Karpas-422 (cell line): Measurements from ENCODE around the gene TFR2. TPM values are rescaled to one million over a fixed set of nuclear protein-coding genes. Genes with fewer than 3 reads are reported as not detected.

ENCODE experiments used
- DNase-seq: peaks from one replicate; pipeline ENCODE4 v3.0.0-alpha.2; 2015
- H2AFZ ChIP-seq: fragments of 200-600 bp; sonication (generic); 2 replicates; pipeline ENCODE4 v1.6.1; 2014; ENCODE audit warnings: antibody characterized with exemption, low read length, mixed read lengths
- H3K27ac ChIP-seq: fragments of 200-600 bp; sonication (generic); 2 replicates; pipeline ENCODE4 v1.5.1; 2014; ENCODE audit warnings: mild to moderate bottlenecking, low read length, moderate library complexity
- H3K27me3 ChIP-seq: fragments of 200-600 bp; sonication (generic); 2 replicates; pipeline ENCODE4 v1.6.1; 2014; ENCODE audit warnings: low read length, mixed read lengths
- H3K36me3 ChIP-seq: fragments of 200-600 bp; sonication (generic); 2 replicates; pipeline ENCODE4 v1.6.1; 2014; ENCODE audit warnings: low read length, mixed read lengths; ENCODE audit not compliant: insufficient read depth
- H3K4me1 ChIP-seq: fragments of 200-600 bp; sonication (generic); 2 replicates; pipeline ENCODE4 v1.6.1; 2014; ENCODE audit warnings: mild to moderate bottlenecking, low read length, mixed read lengths
- H3K4me2 ChIP-seq: fragments of 200-600 bp; sonication (generic); 2 replicates; pipeline ENCODE4 v1.6.1; 2014; ENCODE audit warnings: low read length, low read depth, mild to moderate bottlenecking; ENCODE audit not compliant: poor library complexity, severe bottlenecking
- H3K4me3 ChIP-seq: fragments of 200-600 bp; sonication (generic); 2 replicates; pipeline ENCODE4 v1.5.1; 2014; ENCODE audit warnings: mild to moderate bottlenecking, antibody characterized with exemption, low read length, mixed read lengths
- H3K79me2 ChIP-seq: fragments of 200-600 bp; sonication (generic); 2 replicates; pipeline ENCODE4 v1.6.1; 2014; ENCODE audit warnings: mild to moderate bottlenecking, low read length, mixed read lengths
- H3K9ac ChIP-seq: fragments of 200-600 bp; sonication (generic); 2 replicates; pipeline ENCODE4 v1.6.0; 2014; ENCODE audit warnings: low read length
- H3K9me2 ChIP-seq: fragments of 200-600 bp; sonication (generic), shearing (Covaris generic); replicated peaks from 2 replicates; pipeline ENCODE4 v1.6.0; 2014; ENCODE audit warnings: mild to moderate bottlenecking, low read length, moderate library complexity; ENCODE audit not compliant: insufficient read depth
- H3K9me3 ChIP-seq: fragments of 300-700, 200-600 bp; sonication (generic); 2 replicates; pipeline ENCODE4 v1.6.1; 2014; ENCODE audit warnings: low read length, mixed read lengths
- H4K20me1 ChIP-seq: fragments of 200-600 bp; sonication (generic); 2 replicates; pipeline ENCODE4 v1.6.1; 2014; ENCODE audit warnings: mild to moderate bottlenecking, antibody characterized with exemption, low read length, low read depth; ENCODE audit not compliant: insufficient read depth
- total RNA-seq: library from RNA; depleted of rRNA; stranded (reverse); fragments of >200 nt; shearing (Covaris generic); gene quantifications from 2 replicates; pipeline ENCODE4 v1.2.3, GENCODE V29; 2014; ENCODE audit warnings: low replicate concordance

The TFR2 gene
- total RNA-seq, 1 experiment from 2014 or later: 4.2 TPM

- Histone ChIP-seq H3K4me3 (peak overlapping the region; percentile 70), H3K4me1 (peaks cover 17% of the 10 kb centered on the region), H4K20me1 (no peaks in the 10 kb centered on the region), H2AFZ (no peak overlapping the region), H3K36me3 (no peaks in the 10 kb centered on the region), H3K27me3 (no peaks in the 10 kb centered on the region), H3K27ac (no peak overlapping the region), H3K9me2 (no peaks in the 10 kb centered on the region), H3K79me2 (no peaks in the 10 kb centered on the region), H3K9me3 (no peaks in the 10 kb centered on the region), H3K4me2 (peak overlapping the region; percentile 78), H3K9ac (peak overlapping the region; percentile 73)
- no peak for DNase-seq
Observed at GRCh38 chr7:100627238-100627549, 14.2 kb downstream of the TFR2 start.

GRCh38 chr7:100626530-100627237, 14.7 kb downstream of the TFR2 start:
- H3K9me2 ChIP-seq: no peaks in the 10 kb centered on the region

GRCh38 chr7:100626055-100626454, 15.3 kb downstream of the TFR2 start:
- DNase-seq: no peak
- Histone ChIP-seq H3K27me3 (no peaks in the 10 kb centered on the region), H3K4me1 (peaks cover 23% of the 10 kb centered on the region), H3K9ac (peak overlapping the region; percentile 25), H3K4me2 (peak overlapping the region; percentile 43), H2AFZ (no peak overlapping the region), H3K36me3 (no peaks in the 10 kb centered on the region), H3K79me2 (no peaks in the 10 kb centered on the region), H3K27ac (no peak overlapping the region), H3K9me3 (no peaks in the 10 kb centered on the region), H3K4me3 (peak overlapping the region; percentile 37; the same call in 1 of the 2 replicates), H3K9me2 (no peaks in the 10 kb centered on the region), H4K20me1 (no peaks in the 10 kb centered on the region)

More at GRCh38 chr7:100626530-100627237, 14.7 kb downstream of the TFR2 start:
- Histone ChIP-seq H3K9me3 (no peaks in the 10 kb centered on the region), H3K4me1 (peaks cover 20% of the 10 kb centered on the region), H3K79me2 (no peaks in the 10 kb centered on the region), H3K27me3 (no peaks in the 10 kb centered on the region), H3K9ac (peak overlapping the region; percentile 73), H3K4me2 (peak overlapping the region; percentile 78), H3K4me3 (peak overlapping the region; percentile 70), H3K27ac (no peak overlapping the region), H2AFZ (peak overlapping the region; percentile 90; the same call in 1 of the 2 replicates), H4K20me1 (no peaks in the 10 kb centered on the region), H3K36me3 (no peaks in the 10 kb centered on the region)
- peak; percentile 93 for DNase-seq

- Histone ChIP-seq H3K4me1 (peaks cover 23% of the 10 kb centered on the region), H3K9me3 (no peaks in the 10 kb centered on the region), H3K9ac (no peak overlapping the region), H3K4me2 (no peak overlapping the region), H3K79me2 (no peaks in the 10 kb centered on the region), H2AFZ (no peak overlapping the region), H3K27me3 (no peaks in the 10 kb centered on the region), H3K27ac (no peak overlapping the region), H3K4me3 (no peak overlapping the region), H4K20me1 (no peaks in the 10 kb centered on the region), H3K36me3 (no peaks in the 10 kb centered on the region), H3K9me2 (no peaks in the 10 kb centered on the region)
- no peak for DNase-seq
Observed at GRCh38 chr7:100623951-100624824, 17.2 kb downstream of the TFR2 start.

GRCh38 chr7:100621554-100621953, 19.8 kb downstream of the TFR2 start:
- Histone ChIP-seq H3K4me2 (no peak overlapping the region), H3K9me3 (no peaks in the 10 kb centered on the region), H3K79me2 (no peaks in the 10 kb centered on the region), H3K9ac (no peak overlapping the region), H3K27me3 (no peaks in the 10 kb centered on the region), H3K9me2 (no peaks in the 10 kb centered on the region), H3K27ac (no peak overlapping the region), H4K20me1 (no peaks in the 10 kb centered on the region), H3K4me3 (no peak overlapping the region), H3K4me1 (peaks cover 13% of the 10 kb centered on the region), H3K36me3 (no peaks in the 10 kb centered on the region), H2AFZ (no peak overlapping the region)
- DNase-seq: no peak

- DNase-seq: no peak
- Histone ChIP-seq H3K27me3 (no peaks in the 10 kb centered on the region), H3K79me2 (no peaks in the 10 kb centered on the region), H3K4me1 (peaks cover 10% of the 10 kb centered on the region), H3K9me2 (no peaks in the 10 kb centered on the region), H2AFZ (no peak overlapping the region), H3K27ac (no peak overlapping the region), H3K9ac (no peak overlapping the region), H3K9me3 (no peaks in the 10 kb centered on the region), H3K4me2 (no peak overlapping the region), H3K4me3 (no peak overlapping the region), H3K36me3 (no peaks in the 10 kb centered on the region), H4K20me1 (no peaks in the 10 kb centered on the region)
Observed at GRCh38 chr7:100620804-100621203, 20.5 kb downstream of the TFR2 start.

GRCh38 chr7:100620239-100620638, 21.1 kb downstream of the TFR2 start:
- Histone ChIP-seq H3K36me3 (no peaks in the 10 kb centered on the region), H3K79me2 (no peaks in the 10 kb centered on the region), H3K4me2 (no peak overlapping the region), H3K9ac (no peak overlapping the region), H3K9me3 (no peaks in the 10 kb centered on the region), H3K4me1 (peaks cover 10% of the 10 kb centered on the region), H3K4me3 (no peak overlapping the region), H3K27me3 (no peaks in the 10 kb centered on the region), H3K9me2 (no peaks in the 10 kb centered on the region), H2AFZ (no peak overlapping the region), H4K20me1 (no peaks in the 10 kb centered on the region), H3K27ac (no peak overlapping the region)
- no peak for DNase-seq

- H3K27me3 ChIP-seq: no peaks in the 10 kb centered on the region
- H3K4me3 ChIP-seq: no peak overlapping the region
- no peak overlapping the region for H2AFZ ChIP-seq
- H3K36me3 ChIP-seq: no peaks in the 10 kb centered on the region
- H4K20me1 ChIP-seq: no peaks in the 10 kb centered on the region
- H3K79me2 ChIP-seq: no peaks in the 10 kb centered on the region
- H3K4me1 ChIP-seq: peaks cover 9% of the 10 kb centered on the region
- H3K9me3 ChIP-seq: no peaks in the 10 kb centered on the region
- H3K9ac ChIP-seq: no peak overlapping the region
- no peak overlapping the region for H3K27ac ChIP-seq
- no peaks in the 10 kb centered on the region for H3K9me2 ChIP-seq
- H3K4me2 ChIP-seq: no peak overlapping the region
- no peak for DNase-seq
Observed at GRCh38 chr7:100614308-100614861, 27.0 kb downstream of the TFR2 start.
